Kidney epithelial cell (primary cell): Measurements from ENCODE around the gene ADD3. TPM values are rescaled to one million over a fixed set of nuclear protein-coding genes. Genes with fewer than 3 reads are reported as not detected.

Experiments used
- DNase-seq: peaks from one replicate; pipeline ENCODE4 v3.0.0-alpha.2; 2010; ENCODE audit warnings: low read depth
- H3K27me3 ChIP-seq: 2 replicates; pipeline ENCODE4 v1.6.0; 2011; ENCODE audit warnings: low read length; ENCODE audit not compliant: control insufficient read depth, insufficient read depth
- H3K36me3 ChIP-seq: 2 replicates; pipeline ENCODE4 v1.5.1; 2011; ENCODE audit warnings: low read length; ENCODE audit not compliant: control insufficient read depth, insufficient read depth
- H3K4me3 ChIP-seq: 2 replicates; pipeline ENCODE4 v1.5.1; 2011; ENCODE audit warnings: low read depth, mild to moderate bottlenecking, control low read depth, low read length
- CTCF ChIP-seq: IDR thresholded peaks from 2 replicates; pipeline ENCODE4 v1.5.1; 2011; ENCODE audit warnings: mild to moderate bottlenecking, moderate library complexity, low read length, control low read depth, inconsistent platforms; ENCODE audit not compliant: insufficient read depth, poor library complexity, severe bottlenecking
- total RNA-seq: library from RNA; depleted of rRNA; stranded (reverse); fragments of >200 nt; gene quantifications from 2 replicates; pipeline ENCODE4 v1.2.3, GENCODE V29; 2015

Gene ADD3
- total RNA-seq, 1 donor from 2014 or later, result 25.6 TPM

GRCh38 chr10:110158051-110159005, 150.5 kb downstream of the ADD3 start:
- no peaks in the 10 kb centered on the region for H3K36me3 ChIP-seq
- no peaks in the 10 kb centered on the region for H3K27me3 ChIP-seq
- no peak for DNase-seq
- no peak overlapping the region for H3K4me3 ChIP-seq
- TF ChIP-seq CTCF, result no peak

- Histone ChIP-seq H3K27me3 (no peaks in the 10 kb centered on the region), H3K4me3 (no peak overlapping the region), H3K36me3 (no peaks in the 10 kb centered on the region)
- DNase-seq, result no peak
- TF ChIP-seq CTCF, result no peak
These were observed 152.3 kb downstream of the ADD3 start for GRCh38 chr10:110160081-110160480.

- no peaks in the 10 kb centered on the region for H3K36me3 ChIP-seq
- TF ChIP-seq CTCF, result no peak
- H3K27me3 ChIP-seq, result no peaks in the 10 kb centered on the region
- H3K4me3 ChIP-seq, result no peak overlapping the region
- no peak for DNase-seq
These were observed 152.7 kb downstream of the ADD3 start for GRCh38 chr10:110160522-110160921.

- Histone ChIP-seq H3K36me3 (no peaks in the 10 kb centered on the region), H3K4me3 (no peak overlapping the region), H3K27me3 (peaks cover under 1% of the 10 kb centered on the region)
- TF ChIP-seq CTCF, result no peak
- DNase-seq, result no peak
These were observed 155.0 kb downstream of the ADD3 start for GRCh38 chr10:110162741-110163145.

- Histone ChIP-seq H3K36me3 (no peaks in the 10 kb centered on the region), H3K27me3 (peaks cover 5% of the 10 kb centered on the region), H3K4me3 (no peak overlapping the region)
- no peak for TF ChIP-seq CTCF
- DNase-seq, result no peak
These were observed 155.5 kb downstream of the ADD3 start for GRCh38 chr10:110163192-110163773.
